HepG2 (cell line): ENCODE measurements around the gene SLC4A8. TPM values are rescaled to one million over a fixed set of nuclear protein-coding genes. Genes with fewer than 3 reads are reported as not detected.

Source experiments
- ATAC-seq: fragments of 200-7000 bp; cut with Tn5 transposase; 3 replicates; pipeline ENCODE4 v1.9.1; 2020; ENCODE audit warnings: mild to moderate bottlenecking, moderate library complexity
- BruUV-seq: library from RNA; stranded (reverse); fragments of 400-500 nt; replicated peaks from 2 replicates; lab custom pipeline; 2021; lab: Mats Ljungman, UMichigan
- CTCF ChIA-PET: fragments of 300-600 bp; formaldehyde crosslinking; extraction: SDS; loops from one replicate; lab custom pipeline; 2021; ENCODE audit warnings: low total read pairs, inconsistent platforms, low intra/inter-chr PET ratio; lab: Yijun Ruan, JAX
- POLR2A ChIA-PET: fragments of 350-600 bp; sonication (Branson Sonifier 250); formaldehyde crosslinking; loops from one replicate; lab custom pipeline; 2020; ENCODE audit warnings: antibody characterized with exemption, inconsistent platforms; lab: Yijun Ruan, JAX
- DNase-seq: peaks from one replicate; pipeline ENCODE4 v3.0.0-alpha.2; 2015; ENCODE audit warnings: low spot score
- FAIRE-seq: peaks from 3 replicates; lab custom pipeline; 2011; peaks lifted over from hg19 to GRCh38; lab: Jason Lieb, UNC
- H2AFZ ChIP-seq: one replicate; pipeline ENCODE4 v1.6.1; 2011; ENCODE audit warnings: low read length, inconsistent platforms
- H3K27ac ChIP-seq: fragments of 300-600 bp; 3 replicates; pipeline ENCODE4 v1.8.0; 2011; ENCODE audit warnings: mixed run types, mild to moderate bottlenecking, mixed read lengths, low read length, inconsistent platforms; ENCODE audit not compliant: insufficient read depth; ENCODE audit errors: extremely low read length
- H3K27me3 ChIP-seq, 2 experiments: fragments of 200-600 bp in 1 of 2; 2 replicates in 1 of 2; 3 replicates in 1 of 2; pipeline versions ENCODE4 v1.6.0 to v1.8.0; 2011; ENCODE audit warnings: low read length in 2 of 2, mild to moderate bottlenecking in 2 of 2, moderate library complexity in 2 of 2, inconsistent platforms in 1 of 2; ENCODE audit not compliant: insufficient read depth in 2 of 2, control insufficient read depth in 1 of 2
- H3K36me3 ChIP-seq, 2 experiments: fragments of 200-600 bp in 1 of 2; replicated peaks in 1 of 2; 2 replicates in 1 of 2; 3 replicates in 1 of 2; pipeline versions ENCODE4 v1.5.1 to v1.8.0; 2011; ENCODE audit warnings: low read length in 2 of 2, inconsistent platforms in 1 of 2; ENCODE audit not compliant: insufficient read depth in 2 of 2, control insufficient read depth in 1 of 2
- H3K4me1 ChIP-seq: 2 replicates; pipeline ENCODE4 v1.5.1; 2012; ENCODE audit warnings: low read length, inconsistent platforms; ENCODE audit not compliant: insufficient read depth
- H3K4me2 ChIP-seq: 2 replicates; pipeline ENCODE4 v1.6.0; 2011; ENCODE audit warnings: low read depth, low read length, inconsistent platforms
- H3K4me3 ChIP-seq, 3 experiments: fragments of 200-600 bp in 1 of 3; sonication (generic), shearing (Covaris generic) in 1 of 3; replicated peaks in 1 of 3; 2 replicates each; pipeline ENCODE4 v1.5.1; 2011 to 2016; ENCODE audit warnings: low read length in 3 of 3, inconsistent platforms in 2 of 3, low read depth in 2 of 3, mild to moderate bottlenecking in 2 of 3, control low read depth in 1 of 3, mixed read lengths in 1 of 3; ENCODE audit not compliant: insufficient read depth in 1 of 3
- H3K79me2 ChIP-seq: one replicate; pipeline ENCODE4 v1.6.1; 2011; ENCODE audit warnings: low read length, inconsistent platforms; ENCODE audit not compliant: insufficient read depth
- H3K9ac ChIP-seq: 2 replicates; pipeline ENCODE4 v1.6.0; 2011; ENCODE audit warnings: mild to moderate bottlenecking, low read depth, low read length, inconsistent platforms; ENCODE audit not compliant: insufficient read depth
- H3K9me3 ChIP-seq: 2 replicates; pipeline ENCODE4 v1.5.1; 2012; ENCODE audit warnings: mild to moderate bottlenecking, low read length
- H4K20me1 ChIP-seq: 2 replicates; pipeline ENCODE4 v1.6.0; 2011; ENCODE audit warnings: inconsistent platforms, mild to moderate bottlenecking, low read length, moderate library complexity; ENCODE audit not compliant: insufficient read depth
- CEBPG ChIP-seq: IDR thresholded peaks from 2 replicates; pipeline ENCODE4 v1.6.1; 2016
- FLYWCH1 ChIP-seq: sonication (generic); formaldehyde crosslinking; IDR thresholded peaks from 2 replicates; pipeline ENCODE4 v1.8.1; 2023; ENCODE audit warnings: mild to moderate bottlenecking, missing genetic modification reagents
- NAIF1 ChIP-seq: sonication (generic); formaldehyde crosslinking; IDR thresholded peaks from 2 replicates; pipeline ENCODE4 v1.5.0; 2020; ENCODE audit warnings: mild to moderate bottlenecking, missing genetic modification reagents, borderline replicate concordance
- ONECUT2 ChIP-seq: sonication (generic); formaldehyde crosslinking; IDR thresholded peaks from 2 replicates; pipeline ENCODE4 v1.4.0; 2020; ENCODE audit warnings: missing genetic modification reagents
- SP5 ChIP-seq: IDR thresholded peaks from 2 replicates; pipeline ENCODE4 v1.6.1; 2016; ENCODE audit warnings: low read depth, borderline replicate concordance
- ZNF615 ChIP-seq: sonication (generic); formaldehyde crosslinking; IDR thresholded peaks from 2 replicates; pipeline ENCODE4 v1.5.0; 2020; ENCODE audit warnings: mild to moderate bottlenecking, missing genetic modification reagents, borderline replicate concordance
- ZNF720 ChIP-seq: sonication (generic); formaldehyde crosslinking; IDR thresholded peaks from 2 replicates; pipeline ENCODE4 v1.4.0; 2020; ENCODE audit warnings: missing genetic modification reagents
- ZNF816 ChIP-seq: sonication (generic); formaldehyde crosslinking; IDR thresholded peaks from 2 replicates; pipeline ENCODE4 v1.8.0; 2022; ENCODE audit warnings: missing genetic modification reagents, mild to moderate bottlenecking, borderline replicate concordance
- ZNF839 ChIP-seq: sonication (generic); formaldehyde crosslinking; IDR thresholded peaks from 2 replicates; pipeline ENCODE4 v1.4.0; 2020; ENCODE audit warnings: missing genetic modification reagents, mild to moderate bottlenecking, borderline replicate concordance
- ZNF883 ChIP-seq: sonication (generic); formaldehyde crosslinking; IDR thresholded peaks from 2 replicates; pipeline ENCODE4 v1.5.1; 2020; ENCODE audit warnings: mild to moderate bottlenecking, missing genetic modification reagents; ENCODE audit errors: not compliant biosample characterization
- WGBS: methylation state at CpG from one replicate; pipeline ENCODE4 v1.1.6; 2017; ENCODE audit warnings: low lambda C conversion rate; 5-methylcytosine and 5-hydroxymethylcytosine counted together
- in situ Hi-C: cut with HindIII; loops from 2 replicates; pipeline ENCODE4 v1.10.0; 2017; ENCODE audit warnings: low pct_unique_long_range_greater_than_20kb; ENCODE audit not compliant: extremely low pct_ligation_motif_present
- intact Hi-C: fragments of 100-400 bp; cut with micrococcal nuclease; formaldehyde crosslinking; loops from one replicate; pipeline ENCODE4 v1.10.0; 2022; ENCODE audit not compliant: unreplicated experiment
- polyA plus RNA-seq, 8 experiments: library from polyadenylated mRNA; depleted of rRNA in 3 of 8; stranded (reverse) in 7 of 8; unstranded in 1 of 8; fragments of >200 nt; fragmentation: Illumina TruSeq in 4 of 8; extraction: Trizol in 4 of 8; gene quantifications; 2 replicates each; pipeline versions ENCODE4 v1.2.1 to v1.2.3, GENCODE V29; 2011 to 2016; ENCODE audit warnings: low read depth in 4 of 8, missing spikeins in 1 of 8, mixed read lengths in 1 of 8; ENCODE audit not compliant: insufficient read depth in 1 of 8
- total RNA-seq, 5 experiments: library from RNA; depleted of rRNA; stranded (reverse); fragments of >200 nt; fragmentation: Illumina TruSeq; extraction: Trizol; gene quantifications; 2 replicates each; pipeline ENCODE4 v1.2.3, GENCODE V29; 2016; ENCODE audit warnings: low read depth in 1 of 5
- TF ChIP-seq, protein P1 (sequence below): sonication (generic); formaldehyde crosslinking; IDR thresholded peaks from 2 replicates; pipeline ENCODE4 v1.4.0; 2020; ENCODE audit warnings: missing genetic modification reagents
- TF ChIP-seq, protein P2 (sequence below): sonication (generic); formaldehyde crosslinking; IDR thresholded peaks from 2 replicates; pipeline ENCODE4 v1.5.1; 2020; ENCODE audit warnings: missing genetic modification reagents, mild to moderate bottlenecking, borderline replicate concordance
- TF ChIP-seq, protein P3 (sequence below): sonication (generic); formaldehyde crosslinking; IDR thresholded peaks from 2 replicates; pipeline ENCODE4 v1.4.0; 2020; ENCODE audit warnings: missing genetic modification reagents, borderline replicate concordance

The SLC4A8 gene
- total and polyA plus RNA-seq, 2 of the 13 experiments (the other 11 are each of a cell fraction or from before 2014, with no cell fraction given), result under 0.01 to 0.07 TPM

GRCh38 chr12:51465491-51465890 lies 40.9 kb downstream of the SLC4A8 start:
- H3K4me1 ChIP-seq, result peaks cover 7% of the 10 kb centered on the region
- no peak for FAIRE-seq

More at GRCh38 chr12:51465491-51465890, 40.9 kb downstream of the SLC4A8 start:
- in situ Hi-C loops, result no loop called here
- Histone ChIP-seq H3K9ac (no peak overlapping the region), H3K27me3 (0 out of 5 replicates have a peak, but pooled peaks cover 0 to 6% of the 10 kb centered on the region in 2 experiments), H4K20me1 (no peaks in the 10 kb centered on the region), H3K4me2 (no peak overlapping the region), H2AFZ (no peak overlapping the region), H3K4me3 (no peak overlapping the region), H3K27ac (no peak overlapping the region), H3K36me3 (no peaks in the 10 kb centered on the region), H3K9me3 (no peaks in the 10 kb centered on the region), H3K79me2 (no peaks in the 10 kb centered on the region)
- CTCF ChIA-PET, result no interaction called here
- TF ChIP-seq ZNF816 (no peak), CEBPG (CRISPR knock-in tag) (no peak), ZNF615 (CRISPR knock-in tag) (no peak), SP5 (no peak), FLYWCH1 (no peak), NAIF1 (CRISPR knock-in tag) (no peak), ZNF883 (CRISPR knock-in tag) (no peak), ZNF839 (no peak), ZNF720 (CRISPR knock-in tag) (no peak), ONECUT2 (CRISPR knock-in tag) (no peak)
- TF ChIP-seq, protein P1, sequence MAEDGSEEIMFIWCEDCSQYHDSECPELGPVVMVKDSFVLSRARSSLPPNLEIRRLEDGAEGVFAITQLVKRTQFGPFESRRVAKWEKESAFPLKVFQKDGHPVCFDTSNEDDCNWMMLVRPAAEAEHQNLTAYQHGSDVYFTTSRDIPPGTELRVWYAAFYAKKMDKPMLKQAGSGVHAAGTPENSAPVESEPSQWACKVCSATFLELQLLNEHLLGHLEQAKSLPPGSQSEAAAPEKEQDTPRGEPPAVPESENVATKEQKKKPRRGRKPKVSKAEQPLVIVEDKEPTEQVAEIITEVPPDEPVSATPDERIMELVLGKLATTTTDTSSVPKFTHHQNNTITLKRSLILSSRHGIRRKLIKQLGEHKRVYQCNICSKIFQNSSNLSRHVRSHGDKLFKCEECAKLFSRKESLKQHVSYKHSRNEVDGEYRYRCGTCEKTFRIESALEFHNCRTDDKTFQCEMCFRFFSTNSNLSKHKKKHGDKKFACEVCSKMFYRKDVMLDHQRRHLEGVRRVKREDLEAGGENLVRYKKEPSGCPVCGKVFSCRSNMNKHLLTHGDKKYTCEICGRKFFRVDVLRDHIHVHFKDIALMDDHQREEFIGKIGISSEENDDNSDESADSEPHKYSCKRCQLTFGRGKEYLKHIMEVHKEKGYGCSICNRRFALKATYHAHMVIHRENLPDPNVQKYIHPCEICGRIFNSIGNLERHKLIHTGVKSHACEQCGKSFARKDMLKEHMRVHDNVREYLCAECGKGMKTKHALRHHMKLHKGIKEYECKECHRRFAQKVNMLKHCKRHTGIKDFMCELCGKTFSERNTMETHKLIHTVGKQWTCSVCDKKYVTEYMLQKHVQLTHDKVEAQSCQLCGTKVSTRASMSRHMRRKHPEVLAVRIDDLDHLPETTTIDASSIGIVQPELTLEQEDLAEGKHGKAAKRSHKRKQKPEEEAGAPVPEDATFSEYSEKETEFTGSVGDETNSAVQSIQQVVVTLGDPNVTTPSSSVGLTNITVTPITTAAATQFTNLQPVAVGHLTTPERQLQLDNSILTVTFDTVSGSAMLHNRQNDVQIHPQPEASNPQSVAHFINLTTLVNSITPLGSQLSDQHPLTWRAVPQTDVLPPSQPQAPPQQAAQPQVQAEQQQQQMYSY (CRISPR knock-in tag), result no peak
- TF ChIP-seq, protein P2, sequence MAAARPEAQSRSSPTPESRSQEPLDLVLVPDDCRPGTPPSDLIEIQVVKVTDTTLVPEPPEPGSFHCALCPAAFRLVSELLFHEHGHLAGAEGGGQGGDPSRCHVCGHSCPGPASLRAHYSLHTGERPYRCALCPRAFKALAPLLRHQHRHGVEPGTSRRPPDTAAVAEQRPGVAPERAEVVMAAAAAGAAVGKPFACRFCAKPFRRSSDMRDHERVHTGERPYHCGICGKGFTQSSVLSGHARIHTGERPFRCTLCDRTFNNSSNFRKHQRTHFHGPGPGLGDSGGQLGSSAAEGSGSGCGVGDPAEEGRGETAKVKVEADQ (CRISPR knock-in tag), result no peak
- TF ChIP-seq, protein P3, sequence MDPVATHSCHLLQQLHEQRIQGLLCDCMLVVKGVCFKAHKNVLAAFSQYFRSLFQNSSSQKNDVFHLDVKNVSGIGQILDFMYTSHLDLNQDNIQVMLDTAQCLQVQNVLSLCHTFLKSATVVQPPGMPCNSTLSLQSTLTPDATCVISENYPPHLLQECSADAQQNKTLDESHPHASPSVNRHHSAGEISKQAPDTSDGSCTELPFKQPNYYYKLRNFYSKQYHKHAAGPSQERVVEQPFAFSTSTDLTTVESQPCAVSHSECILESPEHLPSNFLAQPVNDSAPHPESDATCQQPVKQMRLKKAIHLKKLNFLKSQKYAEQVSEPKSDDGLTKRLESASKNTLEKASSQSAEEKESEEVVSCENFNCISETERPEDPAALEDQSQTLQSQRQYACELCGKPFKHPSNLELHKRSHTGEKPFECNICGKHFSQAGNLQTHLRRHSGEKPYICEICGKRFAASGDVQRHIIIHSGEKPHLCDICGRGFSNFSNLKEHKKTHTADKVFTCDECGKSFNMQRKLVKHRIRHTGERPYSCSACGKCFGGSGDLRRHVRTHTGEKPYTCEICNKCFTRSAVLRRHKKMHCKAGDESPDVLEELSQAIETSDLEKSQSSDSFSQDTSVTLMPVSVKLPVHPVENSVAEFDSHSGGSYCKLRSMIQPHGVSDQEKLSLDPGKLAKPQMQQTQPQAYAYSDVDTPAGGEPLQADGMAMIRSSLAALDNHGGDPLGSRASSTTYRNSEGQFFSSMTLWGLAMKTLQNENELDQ (CRISPR knock-in tag), result no peak
- intact Hi-C loops, result no loop called here
- DNase-seq (no peak), ATAC-seq (no peak)
- POLR2A ChIA-PET, result no interaction called here
- WGBS, result 0% methylated on average over 1 of the region's 1 CpG
- BruUV-seq, result no TSS peak
